Endothelial cell of umbilical vein (primary cell): ENCODE results near the gene PEX16. TPM values are rescaled to one million over a fixed set of nuclear protein-coding genes. Genes with fewer than 3 reads are reported as not detected.

Experiments
- BruUV-seq: library from RNA; stranded (reverse); fragments of 400-500 nt; replicated peaks from 2 replicates; lab custom pipeline; 2021; lab: Mats Ljungman, UMichigan
- CTCF ChIA-PET: fragments of 300-600, 350-600 bp; sonication (Branson Sonifier 250); formaldehyde crosslinking; loops from one replicate; lab custom pipeline; 2021; ENCODE audit warnings: antibody characterized with exemption, inconsistent platforms; lab: Charles Lee
- POLR2A ChIA-PET: fragments of 300-600, 350-600 bp; sonication (Branson Sonifier 250); formaldehyde crosslinking; loops from one replicate; lab custom pipeline; 2021; ENCODE audit warnings: antibody characterized with exemption, inconsistent platforms; lab: Charles Lee
- DNase-seq: peaks from one replicate; pipeline ENCODE4 v3.0.0-alpha.2; 2011; ENCODE audit warnings: low read depth, low spot score
- FAIRE-seq: peaks from 2 replicates; lab custom pipeline; 2011; peaks lifted over from hg19 to GRCh38; lab: Jason Lieb, UNC
- H2AFZ ChIP-seq: 2 replicates; pipeline ENCODE4 v1.6.0; 2012; ENCODE audit warnings: low read depth, low read length, control low read depth, inconsistent platforms
- H3K27ac ChIP-seq: 2 replicates; pipeline ENCODE4 v1.5.1; 2011; ENCODE audit warnings: low read depth, mild to moderate bottlenecking, control low read depth, low read length, moderate library complexity; ENCODE audit not compliant: insufficient read depth
- H3K27me3 ChIP-seq, 2 experiments: 2 replicates each; pipeline versions ENCODE4 v1.6.0 to v1.6.1; 2011; ENCODE audit warnings: low read length in 2 of 2, mixed read lengths in 1 of 2; ENCODE audit not compliant: control insufficient read depth in 2 of 2, insufficient read depth in 2 of 2
- H3K36me3 ChIP-seq, 2 experiments: 2 replicates in 1 of 2; 3 replicates in 1 of 2; pipeline ENCODE4 v1.5.1; 2011; ENCODE audit warnings: low read length in 2 of 2, mild to moderate bottlenecking in 1 of 2, moderate library complexity in 1 of 2; ENCODE audit not compliant: control insufficient read depth in 2 of 2, insufficient read depth in 2 of 2; ENCODE audit errors: extremely low read depth in 1 of 2
- H3K4me1 ChIP-seq: 3 replicates; pipeline ENCODE4 v1.5.1; 2011; ENCODE audit warnings: mild to moderate bottlenecking, low read length; ENCODE audit not compliant: control insufficient read depth, insufficient read depth; ENCODE audit errors: extremely low read depth
- H3K4me2 ChIP-seq: 2 replicates; pipeline ENCODE4 v1.6.1; 2011; ENCODE audit warnings: low read length, control low read depth, mixed read lengths; ENCODE audit not compliant: insufficient read depth
- H3K4me3 ChIP-seq, 3 experiments: fragments of 200-600 bp in 1 of 3; sonication (generic), shearing (Covaris generic) in 1 of 3; replicated peaks in 1 of 3; 2 replicates each; pipeline ENCODE4 v1.5.1; 2011 to 2016; ENCODE audit warnings: control low read depth in 3 of 3, low read length in 3 of 3, mild to moderate bottlenecking in 2 of 3, inconsistent platforms in 1 of 3, low read depth in 1 of 3, moderate library complexity in 1 of 3; ENCODE audit not compliant: insufficient read depth in 1 of 3
- H3K79me2 ChIP-seq: 2 replicates; pipeline ENCODE4 v1.6.0; 2012; ENCODE audit warnings: low read length, inconsistent platforms; ENCODE audit not compliant: control insufficient read depth, insufficient read depth
- H3K9ac ChIP-seq: replicated peaks from 2 replicates; pipeline ENCODE3; 2011; ENCODE audit warnings: low read length, control low read depth; ENCODE audit not compliant: insufficient read depth; ENCODE audit errors: extremely low read depth
- H3K9me1 ChIP-seq: replicated peaks from 3 replicates; pipeline ENCODE4 v1.6.0; 2011; ENCODE audit warnings: mild to moderate bottlenecking, low read length; ENCODE audit not compliant: control insufficient read depth, insufficient read depth; ENCODE audit errors: extremely low read depth
- H3K9me3 ChIP-seq: replicated peaks from 2 replicates; pipeline ENCODE4 v1.5.1; 2012; ENCODE audit warnings: low read length, inconsistent platforms; ENCODE audit not compliant: control insufficient read depth, insufficient read depth
- H4K20me1 ChIP-seq: replicated peaks from 2 replicates; pipeline ENCODE3; 2011; ENCODE audit warnings: mild to moderate bottlenecking, low read length; ENCODE audit not compliant: control insufficient read depth, insufficient read depth; ENCODE audit errors: extremely low read depth
- EZH2 ChIP-seq: IDR thresholded peaks from 2 replicates; pipeline ENCODE4 v1.6.1; 2012; ENCODE audit warnings: borderline replicate concordance, low read depth, mild to moderate bottlenecking, moderate library complexity, low read length, inconsistent platforms; ENCODE audit not compliant: severe bottlenecking
- FOS ChIP-seq: IDR thresholded peaks from 2 replicates; pipeline ENCODE4 v1.6.1; 2011; ENCODE audit warnings: mild to moderate bottlenecking, low read length, moderate library complexity, borderline replicate concordance; ENCODE audit not compliant: insufficient read depth
- GATA2 ChIP-seq: IDR thresholded peaks from 2 replicates; pipeline ENCODE4 v1.7.0; 2011; ENCODE audit warnings: low read depth, mild to moderate bottlenecking, moderate library complexity, mixed read lengths, low read length; ENCODE audit not compliant: insufficient read length, insufficient read depth
- JUN ChIP-seq: IDR thresholded peaks from 2 replicates; pipeline ENCODE4 v1.6.1; 2011; ENCODE audit warnings: borderline replicate concordance, low read depth; ENCODE audit not compliant: insufficient read length, insufficient read depth
- MYC ChIP-seq: IDR thresholded peaks from one replicate; pipeline ENCODE4 v1.6.1; 2011; ENCODE audit warnings: mild to moderate bottlenecking, low read depth, low read length
- POLR2A ChIP-seq: IDR thresholded peaks from 2 replicates; pipeline ENCODE4 v1.6.1; 2012; ENCODE audit warnings: low read depth, mild to moderate bottlenecking, control low read depth, low read length
- POLR2AphosphoS5 ChIP-seq: IDR thresholded peaks from 2 replicates; pipeline ENCODE4 v1.6.1; 2012; ENCODE audit warnings: low read depth, mild to moderate bottlenecking, control low read depth, low read length, moderate library complexity; ENCODE audit not compliant: insufficient read depth
- dilution Hi-C: fragments of 300-500 bp; cut with MboI; formaldehyde crosslinking; loops from one replicate; pipeline ENCODE4 v1.15.0; 2019; ENCODE audit warnings: low sequenced_read_pairs; ENCODE audit not compliant: extremely low pct_ligation_motif_present
- intact Hi-C: fragments of 100-400 bp; cut with micrococcal nuclease; formaldehyde crosslinking; loops from one replicate; pipeline ENCODE4 v1.10.0; 2022
- polyA plus RNA-seq, 4 experiments: library from polyadenylated mRNA; depleted of rRNA in 3 of 4; stranded (reverse) in 3 of 4; unstranded in 1 of 4; fragments of >200 nt; gene quantifications; 2 replicates each; pipeline versions ENCODE4 v1.2.1 to v1.2.3, GENCODE V29; 2011 to 2012; ENCODE audit warnings: missing spikeins in 1 of 4
- total RNA-seq: library from RNA; stranded (reverse); gene quantifications from 2 replicates; pipeline ENCODE4 v1.2.3, GENCODE V29; 2021
- TF ChIP-seq, protein P1 (sequence below): IDR thresholded peaks from 2 replicates; pipeline ENCODE4 v1.6.1; 2011; ENCODE audit not compliant: insufficient read depth, insufficient read length
- TF ChIP-seq, protein P2 (sequence below), 2 donors: IDR thresholded peaks; 1 replicate in 1 of 2; 2 replicates in 1 of 2; pipeline ENCODE4 v1.5.1; 2011; ENCODE audit warnings: low read length in 2 of 2, mild to moderate bottlenecking in 2 of 2, moderate library complexity in 2 of 2, control low read depth in 1 of 2, inconsistent platforms in 1 of 2, low read depth in 1 of 2; ENCODE audit not compliant: insufficient read depth in 1 of 2; ENCODE audit errors: extremely low read depth in 1 of 2

PEX16 gene
- total and polyA plus RNA-seq, 2 donors (not counting 3 experiments of a cell fraction or from before 2014, with no cell fraction given): 27.4 to 32.2 TPM

DNA sequence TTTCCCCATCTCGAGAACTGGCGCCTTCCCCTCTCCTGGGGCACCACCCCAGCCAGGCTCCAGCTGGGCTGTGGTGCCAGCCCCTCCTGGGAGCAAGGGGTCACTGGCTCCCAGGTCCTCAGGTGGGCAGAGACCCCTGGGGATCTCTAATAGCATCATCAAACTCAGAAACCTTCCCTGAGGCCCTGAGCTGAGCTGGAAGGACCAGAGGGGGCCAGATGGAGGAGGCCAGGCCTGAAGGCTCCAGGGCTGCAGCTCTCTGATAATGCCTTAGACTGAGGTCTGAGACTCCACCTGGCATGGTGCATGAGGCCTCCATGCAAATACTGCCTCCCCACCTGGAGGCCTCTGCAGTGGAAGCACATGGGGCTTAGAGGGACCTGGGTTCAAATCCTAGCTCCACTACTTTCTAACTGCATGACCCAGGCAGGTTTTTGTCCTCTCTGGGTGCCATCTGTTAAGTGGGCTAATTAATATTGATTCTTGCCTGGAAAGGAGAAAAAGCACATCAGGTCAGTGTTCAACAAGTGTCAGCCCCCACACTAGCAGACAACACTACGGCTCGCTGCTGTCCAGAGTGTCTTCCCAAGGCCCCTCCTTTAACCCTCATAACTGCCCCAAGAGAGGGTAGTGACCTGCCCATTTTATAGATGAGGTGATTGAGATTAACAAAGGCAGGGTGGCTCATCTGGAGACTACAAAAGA, 30.7 kb downstream of the PEX16 start:
- CTCF ChIA-PET: no interaction called here
- H3K27me3 ChIP-seq: peaks cover 4 to 5% of the 10 kb centered on the region in 2 experiments
- DNase-seq (no peak), FAIRE-seq (no peak)
- no peak overlapping the region for H3K9ac ChIP-seq
- no peaks in the 10 kb centered on the region for H3K79me2 ChIP-seq
- dilution Hi-C loops (no loop called here), intact Hi-C loops (no loop called here)
- H3K4me2 ChIP-seq: no peak overlapping the region
- no peaks in the 10 kb centered on the region for H3K9me1 ChIP-seq
- H3K4me3 ChIP-seq: no peak overlapping the region
- H3K4me1 ChIP-seq: no peaks in the 10 kb centered on the region
- no peaks in the 10 kb centered on the region for H3K9me3 ChIP-seq
- BruUV-seq: no TSS peak
- no peaks in the 10 kb centered on the region for H3K36me3 ChIP-seq
- H2AFZ ChIP-seq: no peak overlapping the region
- POLR2A ChIA-PET: no interaction called here
- no peak overlapping the region for H3K27ac ChIP-seq
- H4K20me1 ChIP-seq: no peaks in the 10 kb centered on the region
- TF ChIP-seq MYC: no peak
- no peak for TF ChIP-seq FOS
- TF ChIP-seq JUN: no peak
- no peak for TF ChIP-seq POLR2AphosphoS5
- TF ChIP-seq, protein P1, sequence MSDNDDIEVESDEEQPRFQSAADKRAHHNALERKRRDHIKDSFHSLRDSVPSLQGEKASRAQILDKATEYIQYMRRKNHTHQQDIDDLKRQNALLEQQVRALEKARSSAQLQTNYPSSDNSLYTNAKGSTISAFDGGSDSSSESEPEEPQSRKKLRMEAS: no peak
- no peak for TF ChIP-seq POLR2A
- TF ChIP-seq, protein P2, sequence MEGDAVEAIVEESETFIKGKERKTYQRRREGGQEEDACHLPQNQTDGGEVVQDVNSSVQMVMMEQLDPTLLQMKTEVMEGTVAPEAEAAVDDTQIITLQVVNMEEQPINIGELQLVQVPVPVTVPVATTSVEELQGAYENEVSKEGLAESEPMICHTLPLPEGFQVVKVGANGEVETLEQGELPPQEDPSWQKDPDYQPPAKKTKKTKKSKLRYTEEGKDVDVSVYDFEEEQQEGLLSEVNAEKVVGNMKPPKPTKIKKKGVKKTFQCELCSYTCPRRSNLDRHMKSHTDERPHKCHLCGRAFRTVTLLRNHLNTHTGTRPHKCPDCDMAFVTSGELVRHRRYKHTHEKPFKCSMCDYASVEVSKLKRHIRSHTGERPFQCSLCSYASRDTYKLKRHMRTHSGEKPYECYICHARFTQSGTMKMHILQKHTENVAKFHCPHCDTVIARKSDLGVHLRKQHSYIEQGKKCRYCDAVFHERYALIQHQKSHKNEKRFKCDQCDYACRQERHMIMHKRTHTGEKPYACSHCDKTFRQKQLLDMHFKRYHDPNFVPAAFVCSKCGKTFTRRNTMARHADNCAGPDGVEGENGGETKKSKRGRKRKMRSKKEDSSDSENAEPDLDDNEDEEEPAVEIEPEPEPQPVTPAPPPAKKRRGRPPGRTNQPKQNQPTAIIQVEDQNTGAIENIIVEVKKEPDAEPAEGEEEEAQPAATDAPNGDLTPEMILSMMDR (IDR thresholded peaks at IDR 0.05; ENCODE audit: extremely low read depth in 1 of 2, insufficient read depth in 1 of 2, low read depth in 1 of 2, low read length in 2 of 2): no peak
- no peak for TF ChIP-seq GATA2
- TF ChIP-seq EZH2: no peak
